ENCODE measurements around the gene TRAPPC10. TPM values are rescaled to one million over a fixed set of nuclear protein-coding genes. Genes with fewer than 3 reads are reported as not detected.

The TRAPPC10 gene
- total RNA-seq, 3 donors from 2014 or later (not counting 1 experiment from before 2014, with no cell fraction given), result 187 to 232 (median 213) TPM

DNA sequence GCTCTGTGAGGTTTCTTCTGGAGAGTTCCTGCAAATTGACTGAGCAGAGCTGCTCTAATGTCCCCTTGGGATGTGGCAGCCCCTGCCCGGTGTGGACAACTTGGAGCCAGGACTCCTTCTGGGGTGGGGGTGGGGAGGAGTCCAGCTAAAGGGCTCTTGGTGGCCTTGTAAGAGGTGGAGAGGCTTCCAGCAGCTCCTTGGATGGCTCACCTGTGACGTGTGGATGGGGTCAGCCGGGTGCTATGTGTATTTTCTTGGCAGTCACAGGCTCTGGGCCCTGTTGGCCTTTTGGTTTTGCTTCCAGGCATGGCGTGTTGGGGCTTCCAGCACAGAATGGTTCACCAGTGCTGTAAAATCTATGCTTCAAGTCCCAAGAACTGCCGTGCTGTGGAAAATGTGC is 38.2 kb downstream of the TRAPPC10 start:
- H3K4me3 Mint-ChIP-seq, result no peak overlapping the region
- peaks cover 52% of the 10 kb centered on the region for H3K36me3 ChIP-seq (ENCODE audit: control insufficient read depth, insufficient read depth, low read length)
- no peak overlapping the region for H3K4me3 ChIP-seq (ENCODE audit: low read length)
- WGBS (ENCODE audit: insufficient coverage), result 92% methylated on average over 5 of the region's 5 CpGs
- no peak overlapping the region for H3K27ac ChIP-seq (ENCODE audit: low read length)
- no peaks in the 10 kb centered on the region for H3K27me3 ChIP-seq (ENCODE audit: control insufficient read depth, insufficient read depth, low read length)
- peak overlapping the region; percentile 72 to 86 for H3K27ac Mint-ChIP-seq
- ATAC-seq (no peak), DNase-seq (no peak)
- H3K27me3 Mint-ChIP-seq (ENCODE audit: low read depth in 2 of 2), result no peaks in the 10 kb centered on the region
- H3K4me1 Mint-ChIP-seq, result peaks cover 63 to 68% of the 10 kb centered on the region in 2 donors
- H3K9me3 Mint-ChIP-seq, result no peaks in the 10 kb centered on the region
- TF ChIP-seq, protein P1, sequence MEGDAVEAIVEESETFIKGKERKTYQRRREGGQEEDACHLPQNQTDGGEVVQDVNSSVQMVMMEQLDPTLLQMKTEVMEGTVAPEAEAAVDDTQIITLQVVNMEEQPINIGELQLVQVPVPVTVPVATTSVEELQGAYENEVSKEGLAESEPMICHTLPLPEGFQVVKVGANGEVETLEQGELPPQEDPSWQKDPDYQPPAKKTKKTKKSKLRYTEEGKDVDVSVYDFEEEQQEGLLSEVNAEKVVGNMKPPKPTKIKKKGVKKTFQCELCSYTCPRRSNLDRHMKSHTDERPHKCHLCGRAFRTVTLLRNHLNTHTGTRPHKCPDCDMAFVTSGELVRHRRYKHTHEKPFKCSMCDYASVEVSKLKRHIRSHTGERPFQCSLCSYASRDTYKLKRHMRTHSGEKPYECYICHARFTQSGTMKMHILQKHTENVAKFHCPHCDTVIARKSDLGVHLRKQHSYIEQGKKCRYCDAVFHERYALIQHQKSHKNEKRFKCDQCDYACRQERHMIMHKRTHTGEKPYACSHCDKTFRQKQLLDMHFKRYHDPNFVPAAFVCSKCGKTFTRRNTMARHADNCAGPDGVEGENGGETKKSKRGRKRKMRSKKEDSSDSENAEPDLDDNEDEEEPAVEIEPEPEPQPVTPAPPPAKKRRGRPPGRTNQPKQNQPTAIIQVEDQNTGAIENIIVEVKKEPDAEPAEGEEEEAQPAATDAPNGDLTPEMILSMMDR (IDR thresholded peaks at IDR 0.05), result no peak
- peaks cover 20% of the 10 kb centered on the region for H3K4me1 ChIP-seq (ENCODE audit: control insufficient read depth, insufficient read depth, low read length)
- no peaks in the 10 kb centered on the region for H3K9me3 ChIP-seq (ENCODE audit: control insufficient read depth, insufficient read depth, low read length)
- peaks cover 9% of the 10 kb centered on the region for H3K36me3 Mint-ChIP-seq
- intact Hi-C loops (cut with micrococcal nuclease), result loop anchor here (10.0 kb wide), 1 partner anchor 55 kb away; no protein-coding TSS in a partner anchor

DNA sequence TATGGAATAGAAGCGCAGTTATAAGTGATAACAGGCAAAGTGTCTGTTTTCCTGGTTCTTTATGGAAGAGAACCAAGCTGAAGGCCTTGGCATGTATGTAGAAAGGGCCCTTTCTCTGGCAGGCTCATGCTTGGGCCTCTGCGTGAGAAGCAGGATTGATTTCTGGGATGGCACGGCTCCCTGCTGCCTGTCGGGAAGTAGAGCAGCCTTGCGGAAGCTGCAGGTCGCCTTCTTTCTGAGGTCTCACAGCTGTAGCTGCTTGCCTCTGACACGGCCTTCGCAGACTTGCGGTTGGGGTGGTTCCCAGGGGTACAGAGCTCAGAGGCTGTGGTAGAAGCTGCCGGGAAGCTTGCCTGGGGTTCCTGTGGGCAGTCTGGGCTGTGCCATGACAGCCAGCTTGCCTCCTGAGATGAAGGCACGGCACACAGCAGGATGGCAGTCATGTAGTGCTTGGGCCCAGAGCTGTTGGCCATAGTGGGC is 39.4 kb downstream of the TRAPPC10 start:
- TF ChIP-seq, protein P1 (IDR thresholded peaks at IDR 0.05), result no peak
- Histone ChIP-seq H3K27ac (ENCODE audit: low read length) (no peak overlapping the region), H3K27me3 (ENCODE audit: control insufficient read depth, insufficient read depth, low read length) (no peaks in the 10 kb centered on the region), H3K4me3 (ENCODE audit: low read length) (no peak overlapping the region), H3K36me3 (ENCODE audit: control insufficient read depth, insufficient read depth, low read length) (peaks cover 58% of the 10 kb centered on the region), H3K9me3 (ENCODE audit: control insufficient read depth, insufficient read depth, low read length) (no peaks in the 10 kb centered on the region), H3K4me1 (ENCODE audit: control insufficient read depth, insufficient read depth, low read length) (peaks cover 20% of the 10 kb centered on the region)
- peak overlapping the region; percentile 30 to 86 for H3K27ac Mint-ChIP-seq
- DNase-seq, result peak in 1 of 2 donors; percentile 32
- peaks cover 9% of the 10 kb centered on the region for H3K36me3 Mint-ChIP-seq
- H3K4me1 Mint-ChIP-seq, result peaks cover 68 to 70% of the 10 kb centered on the region in 2 donors
- intact Hi-C loops (cut with micrococcal nuclease), result loop anchor here (10.0 kb wide), 1 partner anchor 57 kb away; no protein-coding TSS in a partner anchor
- no peaks in the 10 kb centered on the region for H3K27me3 Mint-ChIP-seq (ENCODE audit: low read depth in 2 of 2)
- 93% methylated on average over 11 of the region's 11 CpGs for WGBS (ENCODE audit: insufficient coverage)
- peak in 2 of 3 donors; percentile 45 to 64 for ATAC-seq
- no peak overlapping the region for H3K4me3 Mint-ChIP-seq
- no peaks in the 10 kb centered on the region for H3K9me3 Mint-ChIP-seq

DNA sequence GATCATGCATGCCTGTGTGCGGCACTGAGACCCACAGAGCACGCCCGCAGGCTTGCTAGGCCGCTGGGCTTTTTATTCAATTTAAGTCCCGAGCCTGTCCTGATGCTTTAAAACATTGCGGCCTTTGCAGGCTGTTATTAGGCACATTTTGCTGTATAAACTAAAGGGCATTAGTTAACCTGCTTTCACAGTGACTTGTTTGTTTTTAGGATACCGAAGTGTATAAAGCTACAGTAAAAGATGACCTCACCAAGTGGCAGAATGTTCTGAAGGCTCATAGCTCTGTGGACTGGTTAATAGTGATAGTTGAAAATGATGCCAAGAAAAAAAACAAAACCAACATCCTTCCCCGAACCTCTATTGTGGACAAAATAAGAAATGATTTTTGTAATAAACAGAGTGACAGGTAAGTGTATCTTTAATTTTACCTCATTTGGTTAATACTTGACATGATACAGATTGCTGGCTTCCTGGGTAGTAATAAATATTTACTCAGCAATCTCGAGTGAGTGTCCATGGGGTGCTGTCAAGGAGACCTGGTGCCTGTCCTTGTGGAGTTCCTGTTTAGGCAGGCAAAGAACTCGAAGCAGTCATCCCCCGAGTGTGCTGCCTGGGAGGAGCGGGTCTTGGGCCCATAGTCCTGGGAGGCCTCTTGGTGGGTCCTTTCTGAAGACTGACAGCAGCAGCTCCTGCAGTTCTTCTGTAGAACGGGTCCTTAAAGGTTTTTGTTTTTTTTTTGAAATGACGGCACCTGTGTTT is 40.1 kb downstream of the TRAPPC10 start:
- no peak for ATAC-seq
- no peak for DNase-seq
- no peak overlapping the region for H3K4me3 ChIP-seq (ENCODE audit: low read length)
- Mint-ChIP-seq H3K27me3 (ENCODE audit: low read depth in 2 of 2) (no peaks in the 10 kb centered on the region), H3K4me1 (peaks cover 72 to 77% of the 10 kb centered on the region in 2 donors), H3K27ac (peak overlapping the region; percentile 30 to 86), H3K9me3 (no peaks in the 10 kb centered on the region), H3K4me3 (no peak overlapping the region), H3K36me3 (peaks cover 8% of the 10 kb centered on the region)
- intact Hi-C loops (cut with micrococcal nuclease), result loop anchor here (10.0 kb wide), 1 partner anchor 57 kb away; no protein-coding TSS in a partner anchor
- TF ChIP-seq, protein P1 (IDR thresholded peaks at IDR 0.05), result no peak
- peaks cover 20% of the 10 kb centered on the region for H3K4me1 ChIP-seq (ENCODE audit: control insufficient read depth, insufficient read depth, low read length)
- no peaks in the 10 kb centered on the region for H3K27me3 ChIP-seq (ENCODE audit: control insufficient read depth, insufficient read depth, low read length)
- H3K36me3 ChIP-seq (ENCODE audit: control insufficient read depth, insufficient read depth, low read length), result peaks cover 58% of the 10 kb centered on the region
- 96% methylated on average over 13 of the region's 14 CpGs for WGBS (ENCODE audit: insufficient coverage)
- no peak overlapping the region for H3K27ac ChIP-seq (ENCODE audit: low read length)
- H3K9me3 ChIP-seq (ENCODE audit: control insufficient read depth, insufficient read depth, low read length), result no peaks in the 10 kb centered on the region
